HUES64 (cell line): ENCODE measurements around the gene ACSM2A.
"Not testable (repeated sequence)": the region's sequence is repeated elsewhere in the genome, so short reads cannot be mapped to it uniquely, and the experiment has no call there.

ENCODE experiments used
- H3K27ac ChIP-seq: 2 replicates; pipeline ENCODE4 v1.7.0; 2013; ENCODE audit warnings: low read depth, low read length, inconsistent platforms
- H3K27me3 ChIP-seq: 2 replicates; pipeline ENCODE4 v1.6.1; 2013; ENCODE audit warnings: mild to moderate bottlenecking, low read length; ENCODE audit not compliant: insufficient read depth
- H3K36me3 ChIP-seq: 2 replicates; pipeline ENCODE4 v1.6.1; 2013; ENCODE audit warnings: mild to moderate bottlenecking, low read length; ENCODE audit not compliant: insufficient read depth
- H3K4me1 ChIP-seq: 2 replicates; pipeline ENCODE4 v1.6.1; 2013; ENCODE audit warnings: mild to moderate bottlenecking, low read length, moderate library complexity; ENCODE audit not compliant: insufficient read depth
- H3K4me3 ChIP-seq: 2 replicates; pipeline ENCODE4 v1.5.1; 2013; ENCODE audit warnings: mild to moderate bottlenecking, low read length, moderate library complexity
- H3K9ac ChIP-seq: 2 replicates; pipeline ENCODE4 v1.6.1; 2013; ENCODE audit warnings: mild to moderate bottlenecking, low read depth, low read length
- H3K9me3 ChIP-seq: 2 replicates; pipeline ENCODE4 v1.6.1; 2013; ENCODE audit warnings: low read depth, low read length; ENCODE audit not compliant: insufficient read depth
- WGBS: fragments of 150-250, 120-280 bp; methylation state at CpG from one replicate; pipeline ENCODE4 v1.1.7; 2013; ENCODE audit warnings: missing lambda C conversion rate; 5-methylcytosine and 5-hydroxymethylcytosine counted together

The ACSM2A gene

GRCh38 chr16:20424129-20424866, 27.0 kb upstream of the ACSM2A start:
- H3K4me3 ChIP-seq, result no peak overlapping the region
- H3K27me3 ChIP-seq, result no peaks in the 10 kb centered on the region
- no peaks in the 10 kb centered on the region for H3K9me3 ChIP-seq
- WGBS, result 88% methylated on average over 2 of the region's 2 CpGs
- no peaks in the 10 kb centered on the region for H3K4me1 ChIP-seq
- no peak overlapping the region for H3K9ac ChIP-seq
- H3K36me3 ChIP-seq, result no peaks in the 10 kb centered on the region
- no peak overlapping the region for H3K27ac ChIP-seq

GRCh38 chr16:20427401-20427797, 23.9 kb upstream of the ACSM2A start:
- not testable (repeated sequence) for H3K9me3 ChIP-seq, H3K36me3 ChIP-seq, H3K9ac ChIP-seq, H3K4me1 ChIP-seq, H3K4me3 ChIP-seq, H3K27ac ChIP-seq, H3K27me3 ChIP-seq
- WGBS, result 91% methylated on average over 2 of the region's 2 CpGs

- not testable (repeated sequence) for H3K36me3 ChIP-seq, H3K9ac ChIP-seq, H3K27me3 ChIP-seq, H3K4me3 ChIP-seq, H3K27ac ChIP-seq, H3K9me3 ChIP-seq, H3K4me1 ChIP-seq
- 87% methylated on average over 7 of the region's 7 CpGs for WGBS
These were observed 21.8 kb upstream of the ACSM2A start for GRCh38 chr16:20429499-20429898.

DNA sequence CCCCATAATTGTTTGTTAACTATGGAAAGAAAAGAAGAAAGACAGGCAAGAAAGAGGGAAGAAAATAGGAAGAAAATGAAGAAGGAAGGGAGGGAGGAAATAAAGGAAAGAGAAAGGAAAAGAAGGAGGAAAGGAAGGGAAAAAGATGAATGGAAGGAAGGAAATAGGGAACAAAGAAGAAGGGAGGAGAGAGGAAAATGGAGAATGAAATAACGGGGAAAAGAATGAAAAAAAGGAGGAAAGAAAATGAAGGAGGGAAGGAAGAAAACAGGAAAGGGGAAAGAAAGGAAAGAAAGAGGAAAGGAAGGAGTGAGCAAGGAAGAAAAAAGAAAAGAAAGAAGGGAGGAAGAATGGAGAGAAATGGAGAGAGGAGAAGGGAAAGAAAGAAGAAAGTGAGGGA, 20.8 kb upstream of the ACSM2A start:
- H3K36me3 ChIP-seq, H3K4me1 ChIP-seq, H3K4me3 ChIP-seq, H3K9me3 ChIP-seq, H3K27ac ChIP-seq, H3K9ac ChIP-seq, H3K27me3 ChIP-seq: not testable (repeated sequence)
- 88% methylated on average over 1 of the region's 1 CpG for WGBS

- H3K4me1 ChIP-seq, result no peaks in the 10 kb centered on the region
- WGBS, result 93% methylated on average over 11 of the region's 11 CpGs
- H3K9ac ChIP-seq, result no peak overlapping the region
- H3K27ac ChIP-seq, result no peak overlapping the region
- H3K9me3 ChIP-seq, result no peaks in the 10 kb centered on the region
- H3K36me3 ChIP-seq, result no peaks in the 10 kb centered on the region
- no peaks in the 10 kb centered on the region for H3K27me3 ChIP-seq
- no peak overlapping the region for H3K4me3 ChIP-seq
These were observed 20.4 kb upstream of the ACSM2A start for GRCh38 chr16:20430948-20431347.

DNA sequence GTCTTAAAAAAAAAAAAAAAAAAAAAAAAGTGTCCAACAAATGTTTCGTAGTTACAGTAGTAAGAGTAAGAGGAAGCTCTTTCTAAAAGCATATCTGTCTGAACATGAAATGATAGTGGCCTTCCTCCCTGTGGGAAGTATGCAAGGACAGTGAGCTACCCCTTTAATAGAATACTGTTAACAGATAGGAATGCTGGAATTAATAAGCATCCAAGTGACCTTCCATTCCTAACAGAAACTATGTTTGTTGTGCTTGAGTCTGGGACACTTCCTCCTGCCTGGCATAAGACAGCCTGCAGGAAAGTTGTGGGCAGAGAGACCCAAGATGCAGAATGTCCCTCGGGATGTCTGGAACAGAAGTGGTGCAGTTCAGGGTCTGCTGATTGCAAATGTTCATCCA, 12.4 kb upstream of the ACSM2A start:
- H3K27ac ChIP-seq, H3K9ac ChIP-seq, H3K27me3 ChIP-seq, H3K4me1 ChIP-seq, H3K36me3 ChIP-seq, H3K9me3 ChIP-seq, H3K4me3 ChIP-seq: not testable (repeated sequence)
- WGBS, result 80% methylated on average over 1 of the region's 2 CpGs

DNA sequence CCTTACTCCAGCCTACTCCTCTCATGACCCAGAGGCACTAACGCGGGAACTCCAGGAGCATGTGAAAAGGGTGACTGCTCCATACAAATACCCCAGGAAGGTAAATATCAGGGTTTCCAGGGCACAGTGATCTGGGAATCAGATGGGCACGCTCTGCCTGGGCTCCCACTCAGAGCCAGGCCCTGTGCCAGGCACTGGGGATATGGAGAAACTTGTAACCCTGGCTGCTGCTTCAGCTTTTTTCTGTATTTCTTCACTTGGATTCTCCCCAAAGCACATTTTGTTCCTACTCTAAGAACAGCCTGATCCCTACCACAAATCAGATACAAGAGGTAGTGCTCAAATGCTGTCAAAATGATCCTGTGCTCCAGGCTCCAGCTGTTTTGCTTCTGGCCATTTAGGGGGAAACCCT, 11.5 kb upstream of the ACSM2A start:
- WGBS, result 90% methylated on average over 3 of the region's 3 CpGs
- not testable (repeated sequence) for H3K27me3 ChIP-seq, H3K4me1 ChIP-seq, H3K4me3 ChIP-seq, H3K36me3 ChIP-seq, H3K9me3 ChIP-seq, H3K27ac ChIP-seq, H3K9ac ChIP-seq

DNA sequence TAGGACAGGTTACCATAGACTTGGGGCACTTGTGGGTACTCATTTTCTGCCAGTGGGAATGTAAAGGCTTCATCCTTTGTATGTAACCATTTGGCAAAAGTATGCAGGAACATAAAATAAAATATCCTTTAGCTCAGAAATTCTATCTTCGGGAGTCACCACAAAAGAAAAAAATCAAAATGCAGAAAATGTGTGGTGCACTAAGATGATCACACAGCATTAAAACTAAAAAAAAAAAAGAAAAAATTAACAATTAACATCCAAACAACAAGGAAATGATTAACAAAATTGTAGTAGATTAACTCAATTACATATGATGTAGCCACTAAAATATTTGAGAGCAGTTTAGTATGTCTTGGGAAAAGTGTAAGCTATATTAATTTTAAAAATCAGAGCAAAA, 10.6 kb upstream of the ACSM2A start:
- not testable (repeated sequence) for H3K36me3 ChIP-seq, H3K9me3 ChIP-seq, H3K9ac ChIP-seq, H3K27me3 ChIP-seq, H3K27ac ChIP-seq, H3K4me3 ChIP-seq, H3K4me1 ChIP-seq
- WGBS, result no CpG with 5 or more reads among the region's 1 CpG

GRCh38 chr16:20441191-20441590, 10.1 kb upstream of the ACSM2A start:
- Histone ChIP-seq H3K4me1 (no peaks in the 10 kb centered on the region), H3K27me3 (no peaks in the 10 kb centered on the region), H3K36me3 (no peaks in the 10 kb centered on the region), H3K9ac (no peak overlapping the region), H3K27ac (no peak overlapping the region), H3K9me3 (no peaks in the 10 kb centered on the region), H3K4me3 (no peak overlapping the region)
- 84% methylated on average over 2 of the region's 3 CpGs for WGBS

GRCh38 chr16:20441859-20442258, 9.5 kb upstream of the ACSM2A start:
- not testable (repeated sequence) for H3K4me1 ChIP-seq, H3K27me3 ChIP-seq, H3K36me3 ChIP-seq, H3K9me3 ChIP-seq, H3K9ac ChIP-seq, H3K4me3 ChIP-seq, H3K27ac ChIP-seq
- WGBS, result 100% methylated on average over 2 of the region's 4 CpGs

DNA sequence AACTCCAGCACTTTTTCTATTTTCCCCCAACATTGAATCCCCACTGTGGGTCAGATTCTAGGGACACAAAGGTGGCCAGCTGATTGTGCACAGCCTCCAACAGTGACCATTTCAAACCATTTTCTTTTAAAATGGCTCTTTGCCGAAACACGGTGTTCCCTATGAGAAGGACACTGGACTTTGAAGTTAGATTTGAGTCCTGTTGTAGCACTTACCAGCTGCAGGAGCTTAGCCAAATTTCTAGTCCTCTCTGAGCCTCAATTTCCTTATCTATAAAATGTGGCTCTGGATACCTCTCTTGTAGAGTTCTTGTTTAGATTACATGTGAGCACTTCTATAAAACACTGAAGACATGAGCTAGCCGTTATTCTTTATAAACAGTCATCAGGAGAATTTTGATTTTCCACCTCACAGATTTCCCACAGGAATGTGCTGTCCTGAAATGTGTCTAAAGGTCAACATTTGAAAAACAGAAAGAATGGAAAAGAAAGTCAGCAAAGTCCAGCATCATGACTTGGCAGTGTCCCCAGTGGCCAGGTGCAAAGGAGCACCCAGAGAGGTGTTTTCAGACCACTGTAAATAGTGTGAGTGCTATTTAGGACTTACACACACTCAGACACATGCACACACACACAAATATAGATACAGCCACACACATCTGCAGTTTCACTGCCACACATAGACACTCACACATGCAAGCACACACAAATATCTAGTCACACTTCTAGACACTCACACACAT, 4.5 kb upstream of the ACSM2A start:
- H3K9me3 ChIP-seq, H3K4me3 ChIP-seq, H3K9ac ChIP-seq, H3K36me3 ChIP-seq, H3K27me3 ChIP-seq, H3K27ac ChIP-seq, H3K4me1 ChIP-seq: not testable (repeated sequence)
- no CpG with 5 or more reads among the region's 3 CpGs for WGBS

DNA sequence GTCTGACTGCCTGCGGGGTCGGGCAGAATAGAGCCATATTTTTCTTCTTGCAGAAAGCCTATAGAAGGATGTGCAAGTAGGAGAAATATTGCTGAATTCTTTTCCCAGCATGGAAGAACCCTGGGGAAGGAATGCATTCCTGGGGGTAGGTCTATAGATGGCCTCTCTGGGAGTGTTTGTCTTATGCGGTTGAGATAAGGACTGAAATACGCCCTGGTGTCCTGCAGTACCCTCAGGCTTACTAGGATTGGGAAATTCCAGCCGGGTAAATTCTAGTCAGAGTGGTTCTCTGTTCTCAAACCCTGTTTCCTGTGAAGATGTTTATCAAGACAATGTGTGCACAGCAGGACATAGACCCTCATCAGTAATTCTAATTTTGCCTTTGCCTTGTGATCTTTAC, 2.3 kb downstream of the ACSM2A start:
- not testable (repeated sequence) for H3K4me3 ChIP-seq, H3K27me3 ChIP-seq, H3K27ac ChIP-seq, H3K36me3 ChIP-seq, H3K9ac ChIP-seq, H3K9me3 ChIP-seq, H3K4me1 ChIP-seq
- WGBS, result 80% methylated on average over 1 of the region's 5 CpGs
